Erythroblast (primary cell): ENCODE data around the gene DDX27.
A peak's percentile ranks its signal among the peaks of the same experiment; 100 is the strongest.

Experiments used
- DNase-seq, 2 experiments: peaks; one replicate each; lab custom pipeline; 2025; lab: John Stamatoyannopoulos, UW
- GATA1 ChIP-seq: IDR thresholded peaks from 2 replicates; pipeline ENCODE4 v1.6.1; 2011; ENCODE audit warnings: low read depth, mild to moderate bottlenecking, control low read depth, low read length, moderate library complexity
- POLR2A ChIP-seq: IDR thresholded peaks from 2 replicates; pipeline ENCODE4 v1.6.1; 2011; ENCODE audit warnings: mild to moderate bottlenecking, low read length

The DDX27 gene

GRCh38 chr20:49247792-49248191 lies 28.6 kb downstream of the DDX27 start:
- no peak for DNase-seq
- TF ChIP-seq GATA1 (no peak), POLR2A (no peak)

- DNase-seq, result no peak
- TF ChIP-seq GATA1 (no peak), POLR2A (no peak)
Measured at GRCh38 chr20:49248301-49248700, 29.1 kb downstream of the DDX27 start.

- no peak for DNase-seq
- TF ChIP-seq GATA1 (no peak), POLR2A (no peak)
Measured at GRCh38 chr20:49248879-49249665, 29.9 kb downstream of the DDX27 start.

- TF ChIP-seq GATA1, result no peak
- no peak for TF ChIP-seq POLR2A
- no peak for DNase-seq
Measured at GRCh38 chr20:49252556-49253350, 33.5 kb downstream of the DDX27 start.

GRCh38 chr20:49256261-49256660 lies 37.0 kb downstream of the DDX27 start:
- peak in 1 of 2 experiments; percentile 18 for DNase-seq

DNA sequence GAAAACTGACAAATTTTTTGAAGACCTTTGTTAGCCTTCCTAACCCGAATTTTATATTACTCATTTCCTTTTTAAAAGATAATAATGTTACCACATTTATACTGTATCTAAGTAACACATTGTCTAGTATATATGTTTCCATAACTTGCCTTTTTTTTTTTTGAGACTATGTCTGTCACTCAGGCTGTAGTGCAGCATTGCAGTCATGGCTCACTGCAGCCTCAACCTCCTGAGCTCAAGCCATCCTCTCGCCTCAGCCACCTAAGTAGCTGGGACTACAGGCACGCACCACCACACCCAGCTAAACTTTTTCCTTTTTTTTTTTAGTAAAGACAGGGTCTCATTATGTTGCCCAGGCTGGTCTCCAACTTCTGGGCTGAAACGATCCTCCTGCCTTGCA lies 40.1 kb downstream of the DDX27 start:
- TF ChIP-seq GATA1, result no peak
- no peak for TF ChIP-seq POLR2A
- no peak for DNase-seq

More at GRCh38 chr20:49256261-49256660, 37.0 kb downstream of the DDX27 start:
- TF ChIP-seq GATA1 (no peak), POLR2A (no peak)

GRCh38 chr20:49259799-49260198 lies 40.6 kb downstream of the DDX27 start:
- TF ChIP-seq POLR2A (no peak), GATA1 (no peak)
- DNase-seq, result no peak

DNA sequence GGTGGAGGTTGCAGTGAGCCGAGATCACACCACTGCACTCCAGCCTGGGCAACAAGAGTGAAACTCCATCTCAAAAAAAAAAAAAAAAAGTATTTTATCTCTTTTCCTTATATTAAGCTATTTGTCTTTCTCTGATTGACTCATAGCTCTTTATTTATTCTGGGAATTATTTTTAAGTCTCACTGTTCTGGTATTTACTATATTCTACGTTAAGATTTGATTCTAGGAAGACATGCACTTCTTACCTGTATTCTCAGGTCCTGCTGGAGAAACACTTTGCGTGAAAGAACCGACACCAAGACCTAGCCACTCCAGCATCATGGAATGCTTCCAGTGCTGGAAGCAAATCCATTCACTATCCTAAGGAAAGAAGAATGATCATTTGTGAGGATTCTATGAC lies 41.0 kb downstream of the DDX27 start:
- TF ChIP-seq GATA1 (no peak), POLR2A (no peak)
- no peak for DNase-seq

DNA sequence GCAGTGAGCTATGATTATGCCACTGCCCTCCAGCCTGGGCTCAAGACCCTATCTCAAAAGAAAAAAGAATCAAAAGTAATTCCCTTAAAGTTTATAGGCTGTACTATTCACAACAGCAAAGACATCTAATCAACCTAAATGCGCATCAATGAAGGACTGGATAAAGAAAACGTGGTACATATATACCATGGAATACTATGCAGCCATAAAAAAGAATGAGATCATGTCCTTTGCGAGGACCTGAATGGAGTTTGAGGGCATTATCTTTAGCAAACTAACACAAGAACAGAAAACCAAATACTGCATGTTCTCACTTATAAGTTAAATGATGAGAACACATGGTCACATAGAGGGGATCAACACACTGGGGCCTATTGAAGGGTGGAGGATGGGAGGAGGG lies 42.0 kb downstream of the DDX27 start:
- TF ChIP-seq GATA1, result no peak
- TF ChIP-seq POLR2A, result no peak
- DNase-seq, result no peak

DNA sequence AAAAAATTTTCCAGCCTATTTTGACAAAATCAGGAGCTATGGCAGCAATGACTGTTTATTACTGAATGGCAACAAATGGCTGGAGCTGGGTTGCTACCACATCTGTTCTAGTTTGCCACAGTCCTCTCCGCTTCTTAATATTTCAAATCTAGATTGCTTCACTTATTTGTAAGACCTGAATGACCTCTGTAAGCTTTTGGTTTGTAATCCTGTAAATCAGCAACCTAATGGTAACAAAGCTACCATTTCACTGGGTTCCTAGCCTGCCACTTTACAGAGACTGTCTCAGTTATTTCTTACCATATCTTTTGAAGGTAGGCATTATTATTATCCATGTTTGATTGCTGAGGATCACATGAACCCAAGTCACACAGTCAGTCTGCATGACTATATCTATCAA lies 43.2 kb downstream of the DDX27 start:
- TF ChIP-seq POLR2A (no peak), GATA1 (no peak)
- no peak for DNase-seq

- no peak for TF ChIP-seq GATA1
- TF ChIP-seq POLR2A, result no peak
- no peak for DNase-seq
Measured at GRCh38 chr20:49267327-49267726, 48.1 kb downstream of the DDX27 start.

GRCh38 chr20:49268600-49269365 lies 49.6 kb downstream of the DDX27 start:
- TF ChIP-seq GATA1, result no peak
- TF ChIP-seq POLR2A, result no peak
- no peak for DNase-seq

DNA sequence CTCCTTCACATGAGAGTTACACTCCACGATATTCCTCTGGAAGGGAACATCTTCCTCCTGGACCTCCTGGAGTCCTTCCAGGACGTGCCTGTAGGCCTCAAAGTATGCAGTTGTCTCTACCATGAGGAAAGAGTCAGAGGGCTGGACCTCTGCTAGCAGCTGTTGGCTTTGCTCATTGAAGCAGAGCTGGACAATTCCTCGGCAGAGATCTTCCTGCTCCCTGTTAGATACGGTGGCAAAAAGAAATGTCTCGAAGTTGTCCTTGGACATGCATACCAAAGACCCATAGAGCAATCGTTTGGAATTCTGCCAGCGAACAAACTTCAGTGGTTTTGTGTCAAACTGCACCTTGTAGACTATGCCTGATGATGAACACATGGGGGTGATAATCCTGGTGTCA lies 51.0 kb downstream of the DDX27 start:
- no peak for TF ChIP-seq GATA1
- TF ChIP-seq POLR2A, result no peak
- no peak for DNase-seq
